GM12878 (cell line): ENCODE results near the gene TRMT1. TPM values are rescaled to one million over a fixed set of nuclear protein-coding genes. Genes with fewer than 3 reads are reported as not detected.

Experiments used
- CEBPZ ChIP-seq: fragments of 150-350 bp; IDR thresholded peaks from 2 replicates; pipeline ENCODE4 v1.6.1; 2016; ENCODE audit warnings: low read depth, low read length
- CREB1 ChIP-seq: IDR thresholded peaks from 2 replicates; pipeline ENCODE4 v1.6.1; 2012; ENCODE audit warnings: low read depth, mild to moderate bottlenecking, inconsistent platforms
- CTCF ChIP-seq, 3 experiments: IDR thresholded peaks in 2 of 3; conservative IDR thresholded peaks in 1 of 3; 2 replicates each; pipeline ENCODE4 v1.5.1; 2011; ENCODE audit warnings: low read depth in 3 of 3, low read length in 3 of 3, mild to moderate bottlenecking in 3 of 3, control low read depth in 2 of 3, moderate library complexity in 2 of 3, inconsistent platforms in 1 of 3, mixed read lengths in 1 of 3; ENCODE audit not compliant: control insufficient read depth in 2 of 3, insufficient read depth in 1 of 3; ENCODE audit errors: extremely low read depth in 1 of 3
- E4F1 ChIP-seq: fragments of 450-650 bp; IDR thresholded peaks from 2 replicates; pipeline ENCODE4 v1.6.1; 2018; ENCODE audit warnings: borderline replicate concordance, mild to moderate bottlenecking; ENCODE audit not compliant: partially characterized antibody
- EED ChIP-seq: sonication (generic); IDR thresholded peaks from 2 replicates; pipeline ENCODE4 v1.6.1; 2016; ENCODE audit warnings: antibody characterized with exemption, low read depth
- ETV6 ChIP-seq, 2 experiments: fragments of 450-650 bp in 1 of 2; IDR thresholded peaks in 1 of 2; conservative IDR thresholded peaks in 1 of 2; 2 replicates each; pipeline ENCODE4 v1.6.1; 2014; ENCODE audit warnings: antibody characterized with exemption in 1 of 2, borderline replicate concordance in 1 of 2, low read depth in 1 of 2, mild to moderate bottlenecking in 1 of 2, moderate library complexity in 1 of 2
- HDAC6 ChIP-seq: fragments of 200-600 bp; sonication (generic); IDR thresholded peaks from one replicate; pipeline ENCODE4 v1.8.0; 2017; ENCODE audit warnings: antibody characterized with exemption; ENCODE audit not compliant: unreplicated experiment
- IKZF1 ChIP-seq: fragments of 450-650 bp; conservative IDR thresholded peaks from 2 replicates; pipeline ENCODE4 v1.6.1; 2017; ENCODE audit warnings: antibody characterized with exemption, mild to moderate bottlenecking
- KLF5 ChIP-seq: fragments of 450-650 bp; IDR thresholded peaks from 2 replicates; pipeline ENCODE4 v1.6.1; 2014; ENCODE audit warnings: mild to moderate bottlenecking; ENCODE audit not compliant: partially characterized antibody
- MEF2B ChIP-seq: fragments of 450-650 bp; IDR thresholded peaks from 2 replicates; pipeline ENCODE4 v1.6.1; 2018; ENCODE audit warnings: mild to moderate bottlenecking, moderate library complexity; ENCODE audit not compliant: partially characterized antibody, poor library complexity, severe bottlenecking
- MTA3 ChIP-seq: IDR thresholded peaks from 2 replicates; pipeline ENCODE4 v1.6.1; 2012; ENCODE audit warnings: low read length, inconsistent platforms, borderline replicate concordance
- NBN ChIP-seq: fragments of 450-650 bp; IDR thresholded peaks from 2 replicates; pipeline ENCODE4 v1.6.1; 2016
- PKNOX1 ChIP-seq: fragments of 450-650 bp; IDR thresholded peaks from 2 replicates; pipeline ENCODE4 v1.6.1; 2016; ENCODE audit warnings: mild to moderate bottlenecking
- SIX5 ChIP-seq: IDR thresholded peaks from 2 replicates; pipeline ENCODE4 v1.6.1; 2011; ENCODE audit warnings: mild to moderate bottlenecking, low read depth, low read length, moderate library complexity; ENCODE audit not compliant: severe bottlenecking
- SPI1 ChIP-seq: IDR thresholded peaks from 2 replicates; pipeline ENCODE4 v1.6.1; 2011; ENCODE audit warnings: low read depth, mild to moderate bottlenecking, low read length, moderate library complexity, borderline replicate concordance; ENCODE audit not compliant: insufficient read depth
- TAF1 ChIP-seq: IDR thresholded peaks from 2 replicates; pipeline ENCODE4 v1.6.1; 2011; ENCODE audit warnings: mild to moderate bottlenecking, low read depth, low read length, borderline replicate concordance
- TCF12 ChIP-seq: IDR thresholded peaks from 2 replicates; pipeline ENCODE4 v1.6.1; 2011; ENCODE audit warnings: low read depth, mild to moderate bottlenecking, low read length
- TCF3 ChIP-seq: IDR thresholded peaks from 2 replicates; pipeline ENCODE4 v1.6.1; 2012; ENCODE audit warnings: low read depth, mild to moderate bottlenecking, low read length, borderline replicate concordance; ENCODE audit not compliant: insufficient read depth
- polyA plus RNA-seq, 11 experiments: library from polyadenylated mRNA; depleted of rRNA in 4 of 11; unstranded in 6 of 11; stranded (reverse) in 5 of 11; fragments of >200 nt; fragmentation: Nextera tagmentation in 4 of 11; fragmentation: Illumina TruSeq in 1 of 11; extraction: Ambion mirVana in 4 of 11; extraction: Trizol in 1 of 11; gene quantifications; 1 replicate in 1 of 11; 2 replicates in 10 of 11; pipeline versions ENCODE4 v1.2.1 to v1.2.3, GENCODE V29; 2011 to 2016; ENCODE audit warnings: inconsistent platforms in 2 of 11, missing spikeins in 2 of 11, low read depth in 1 of 11
- total RNA-seq, 4 experiments: library from RNA; depleted of rRNA in 3 of 4; stranded (reverse); fragments of >200 nt in 3 of 4; fragmentation: Illumina TruSeq in 1 of 4; extraction: Trizol in 1 of 4; gene quantifications; 2 replicates each; pipeline versions ENCODE4 v1.2.1 to v1.2.3, GENCODE V29; 2013 to 2021

TRMT1 gene
- total and polyA plus RNA-seq, 10 of the 15 experiments (the other 5 are each of a cell fraction or from before 2014, with no cell fraction given) = 3.4 to 68.8 (median 34.8) TPM

GRCh38 chr19:13164343-13165161 is 48.0 kb upstream of the TRMT1 start (continued):
- TF ChIP-seq CREB1 (0 out of 2 replicates have a peak, but pooled peaks have one; percentile 25), KLF5 (no peak), HDAC6 (no peak), ETV6 (conservative IDR thresholded peaks at IDR 0.05 in 1 of 2, IDR thresholded peaks at IDR 0.05 in 1 of 2; ENCODE audit: borderline replicate concordance in 1 of 2, low read depth in 1 of 2) (peak in 1 of 2 experiments; percentile 77; a peak in 2 of 4 replicates), SIX5 (no peak), IKZF1 (peak; percentile 81), MTA3 (no peak), NBN (peak; percentile 73; the same call in 1 of the 2 replicates), TAF1 (no peak), CTCF (IDR thresholded peaks at IDR 0.05 in 2 of 3, conservative IDR thresholded peaks at IDR 0.05 in 1 of 3; ENCODE audit: control insufficient read depth in 2 of 3, extremely low read depth in 1 of 3, insufficient read depth in 1 of 3, low read depth in 3 of 3, low read length in 3 of 3) (no peak), EED (peak; percentile 94), PKNOX1 (peak; percentile 19; the same call in 1 of the 2 replicates), TCF3 (peak; percentile 85), SPI1 (peak; percentile 51; the same call in 1 of the 2 replicates), TCF12 (0 out of 2 replicates have a peak, but pooled peaks have one; percentile 49), CEBPZ (no peak), E4F1 (peak; percentile 52), MEF2B (peak; percentile 37)
